ENCODE results near the gene EMX1. TPM values are rescaled to one million over a fixed set of nuclear protein-coding genes. Genes with fewer than 3 reads are reported as not detected.

Gene EMX1
- total RNA-seq, 4 donors from 2014 or later = 0.15 TPM; not detected in 3

DNA sequence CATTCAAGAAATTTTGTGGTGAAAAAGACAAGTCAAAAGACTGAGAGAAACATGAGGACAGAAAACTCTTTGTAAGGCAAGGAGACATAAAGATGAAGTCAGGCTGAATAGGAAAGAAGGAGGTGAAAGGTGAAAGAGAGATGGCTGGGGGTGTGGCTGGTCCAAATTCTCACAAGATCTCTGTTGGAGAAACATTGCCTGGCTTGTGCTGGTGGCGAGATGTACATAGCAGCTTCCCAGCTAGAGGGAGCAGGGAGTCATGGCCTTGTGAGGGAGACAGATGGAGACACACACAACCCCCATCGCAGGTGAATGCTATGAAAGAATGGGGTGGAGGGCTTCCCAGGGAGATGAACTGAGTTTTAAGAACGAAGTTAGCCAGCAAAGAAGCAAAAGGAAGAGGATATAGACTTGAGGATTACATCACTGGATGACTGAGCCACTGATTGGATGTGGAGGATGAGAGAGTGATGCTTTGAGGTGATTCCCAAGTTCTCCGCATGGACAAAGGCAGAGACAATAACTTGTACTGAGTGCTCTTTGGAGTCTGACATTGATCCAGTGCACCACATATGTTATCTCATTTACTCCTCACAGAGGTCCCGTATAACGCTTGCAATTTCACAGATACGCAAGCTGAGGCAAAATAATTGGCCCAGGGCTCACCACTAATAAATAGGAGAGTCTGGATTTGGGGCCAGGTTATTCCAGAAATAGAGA is 3.7 kb upstream of the EMX1 start:
- Histone ChIP-seq H3K4me3 (no peak overlapping the region), H3K36me3 (no peaks in the 10 kb centered on the region), H3K4me1 (peaks cover 30 to 41% (median 30%) of the 10 kb centered on the region in 3 donors), H3K9me3 (no peaks in the 10 kb centered on the region), H3K27me3 (peaks cover 37 to 100% (median 63%) of the 10 kb centered on the region in 4 donors), H3K27ac (no peak overlapping the region)
- TF ChIP-seq, protein P1, sequence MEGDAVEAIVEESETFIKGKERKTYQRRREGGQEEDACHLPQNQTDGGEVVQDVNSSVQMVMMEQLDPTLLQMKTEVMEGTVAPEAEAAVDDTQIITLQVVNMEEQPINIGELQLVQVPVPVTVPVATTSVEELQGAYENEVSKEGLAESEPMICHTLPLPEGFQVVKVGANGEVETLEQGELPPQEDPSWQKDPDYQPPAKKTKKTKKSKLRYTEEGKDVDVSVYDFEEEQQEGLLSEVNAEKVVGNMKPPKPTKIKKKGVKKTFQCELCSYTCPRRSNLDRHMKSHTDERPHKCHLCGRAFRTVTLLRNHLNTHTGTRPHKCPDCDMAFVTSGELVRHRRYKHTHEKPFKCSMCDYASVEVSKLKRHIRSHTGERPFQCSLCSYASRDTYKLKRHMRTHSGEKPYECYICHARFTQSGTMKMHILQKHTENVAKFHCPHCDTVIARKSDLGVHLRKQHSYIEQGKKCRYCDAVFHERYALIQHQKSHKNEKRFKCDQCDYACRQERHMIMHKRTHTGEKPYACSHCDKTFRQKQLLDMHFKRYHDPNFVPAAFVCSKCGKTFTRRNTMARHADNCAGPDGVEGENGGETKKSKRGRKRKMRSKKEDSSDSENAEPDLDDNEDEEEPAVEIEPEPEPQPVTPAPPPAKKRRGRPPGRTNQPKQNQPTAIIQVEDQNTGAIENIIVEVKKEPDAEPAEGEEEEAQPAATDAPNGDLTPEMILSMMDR (IDR thresholded peaks at IDR 0.05) = no peak
- no peak for TF ChIP-seq POLR2A (IDR thresholded peaks at IDR 0.05)
- intact Hi-C loops (cut with DNase I) = no loop called here
- DNase-seq = no peak
- 20 to 30% methylated on average over 7 of the region's 7 CpGs for WGBS, 2 donors

DNA sequence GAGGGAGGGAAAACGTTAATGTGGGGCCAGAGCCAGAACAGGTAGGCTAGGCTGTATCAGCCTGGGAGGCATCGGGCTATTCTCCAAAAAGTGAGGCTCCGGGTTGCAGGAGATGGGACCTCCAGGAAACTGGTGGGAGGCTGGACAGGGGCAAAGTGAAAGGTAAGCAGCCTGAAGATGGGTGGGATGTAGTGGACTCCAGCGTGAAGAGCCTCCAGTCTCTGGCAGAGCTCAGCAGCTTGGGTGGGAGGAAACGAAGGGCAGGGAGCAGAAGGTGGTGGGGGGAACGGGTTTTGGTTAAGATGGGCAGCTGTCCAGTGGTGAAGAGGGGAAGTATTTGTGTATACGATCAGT is 3.1 kb upstream of the EMX1 start:
- TF ChIP-seq POLR2A (IDR thresholded peaks at IDR 0.05) = no peak
- TF ChIP-seq, protein P1 (IDR thresholded peaks at IDR 0.05) = no peak
- H3K36me3 ChIP-seq = no peaks in the 10 kb centered on the region
- H3K4me3 ChIP-seq = no peak overlapping the region
- H3K27me3 ChIP-seq = peaks cover 42 to 100% (median 66%) of the 10 kb centered on the region in 4 donors
- WGBS, 2 donors = 6 to 8% methylated on average over 7 of the region's 7 CpGs
- no peak for DNase-seq
- H3K27ac ChIP-seq = no peak overlapping the region
- intact Hi-C loops (cut with DNase I) = no loop called here
- H3K9me3 ChIP-seq = no peaks in the 10 kb centered on the region
- peaks cover 32 to 44% (median 32%) of the 10 kb centered on the region in 3 donors for H3K4me1 ChIP-seq

DNA sequence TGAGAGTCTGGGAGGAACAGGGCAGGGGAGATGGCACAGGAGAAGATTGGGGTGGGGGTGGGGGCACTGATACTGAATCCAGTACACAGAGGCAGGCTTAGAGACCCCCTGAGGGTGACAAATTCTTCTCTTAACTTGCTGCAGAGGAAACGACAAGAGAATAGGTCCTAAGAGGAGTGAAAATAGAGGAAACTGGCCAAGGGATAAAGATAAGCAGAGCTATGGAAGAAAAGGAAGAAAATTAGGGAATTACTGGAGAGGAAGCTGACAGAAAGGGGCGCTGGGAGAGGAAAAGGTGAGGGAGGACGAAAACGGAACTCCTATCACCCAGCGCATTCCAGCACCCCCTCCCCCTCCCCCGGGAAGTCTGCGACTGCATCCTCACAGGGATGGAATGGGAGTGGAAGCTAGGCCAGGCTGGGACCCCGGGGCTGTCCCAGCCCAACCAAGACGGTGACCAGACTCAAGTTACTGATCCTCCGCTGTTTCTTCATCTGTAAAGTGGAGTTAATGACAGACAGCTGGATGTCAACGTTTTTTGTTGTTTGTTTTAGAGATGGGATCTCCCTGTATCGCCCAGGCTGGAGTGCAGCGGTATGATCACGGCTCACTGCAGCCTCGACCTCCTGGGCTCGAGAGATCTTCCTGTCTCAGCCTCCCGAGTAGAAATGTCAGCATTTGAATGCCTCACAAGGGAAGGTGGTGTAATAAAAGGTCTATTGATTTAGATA is 2.6 kb upstream of the EMX1 start:
- Histone ChIP-seq H3K27me3 (peaks cover 46 to 100% (median 69%) of the 10 kb centered on the region in 4 donors), H3K4me1 (peaks cover 32 to 46% (median 32%) of the 10 kb centered on the region in 3 donors), H3K27ac (no peak overlapping the region), H3K9me3 (no peaks in the 10 kb centered on the region), H3K36me3 (no peaks in the 10 kb centered on the region), H3K4me3 (no peak overlapping the region)
- 9 to 11% methylated on average over 14 to 16 of the region's 17 CpGs for whole genome bisulfite sequencing, 2 donors
- intact Hi-C loops (cut with DNase I) = no loop called here
- no peak for TF ChIP-seq POLR2A (IDR thresholded peaks at IDR 0.05)
- TF ChIP-seq, protein P1 (IDR thresholded peaks at IDR 0.05) = no peak
- DNase-seq = no peak

DNA sequence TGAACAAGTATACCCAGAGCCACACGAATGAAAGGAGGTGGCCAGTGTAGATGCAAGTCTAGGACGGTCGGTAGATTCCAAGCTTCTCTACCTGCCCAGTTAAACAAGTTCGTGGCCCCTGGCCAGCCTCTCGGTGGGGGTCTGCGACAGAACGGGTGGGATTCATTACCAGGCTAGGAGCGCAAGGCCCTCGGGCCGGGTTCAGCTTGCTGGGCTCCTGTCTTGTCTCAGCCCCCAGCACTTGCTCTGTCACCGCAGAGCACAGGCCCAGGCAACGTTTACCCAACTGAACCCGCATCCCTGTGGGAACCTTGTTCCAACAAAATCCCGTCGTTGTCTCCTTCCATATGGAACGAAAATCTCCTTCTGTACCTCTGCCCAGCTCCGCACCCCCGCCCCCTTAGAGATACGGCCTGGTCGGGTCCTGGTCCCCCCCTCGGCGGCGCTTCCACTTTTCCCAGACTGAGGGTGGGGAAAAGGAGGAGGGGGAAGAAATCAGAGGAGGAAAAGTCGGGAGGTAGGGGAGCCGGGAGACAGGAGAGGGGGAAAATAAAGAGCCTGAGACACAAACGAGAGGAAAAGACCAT is 1.9 kb upstream of the EMX1 start:
- H3K4me3 ChIP-seq = peak overlapping the region; percentile 24 to 63 (median 48)
- H3K4me1 ChIP-seq = peaks cover 37 to 53% (median 38%) of the 10 kb centered on the region in 3 donors
- H3K36me3 ChIP-seq = no peaks in the 10 kb centered on the region
- WGBS, 2 donors = 5 to 7% methylated on average over 12 to 24 of the region's 26 CpGs
- TF ChIP-seq, protein P1 (IDR thresholded peaks at IDR 0.05) = no peak
- TF ChIP-seq POLR2A (IDR thresholded peaks at IDR 0.05) = no peak
- no peak overlapping the region for H3K27ac ChIP-seq
- DNase-seq = no peak
- H3K9me3 ChIP-seq = no peaks in the 10 kb centered on the region
- peaks cover 53 to 100% (median 70%) of the 10 kb centered on the region in 4 donors for H3K27me3 ChIP-seq
- intact Hi-C loops (cut with DNase I) = no loop called here

Measured in esophagus squamous epithelium (tissue), 5 donors.